HCT116 (cell line): ENCODE measurements around the gene ERFE. TPM values are rescaled to one million over a fixed set of nuclear protein-coding genes. Genes with fewer than 3 reads are reported as not detected.

Experiments used
- ATAC-seq: fragments of 200-7000 bp; cut with Tn5 transposase; 2 replicates; pipeline ENCODE4 v1.9.1; 2020; ENCODE audit warnings: mild to moderate bottlenecking, moderate library complexity
- BruUV-seq: library from RNA; stranded (reverse); fragments of 400-500 nt; replicated peaks from 2 replicates; lab custom pipeline; 2021; lab: Mats Ljungman, UMichigan
- CTCF ChIA-PET: fragments of 300-600 bp; sonication (Branson Sonifier 250); formaldehyde crosslinking; loops from one replicate; lab custom pipeline; 2021; ENCODE audit warnings: antibody characterized with exemption; lab: Charles Lee
- POLR2A ChIA-PET: fragments of 300-600, 350-600 bp; sonication (Branson Sonifier 250); formaldehyde crosslinking; loops from one replicate; lab custom pipeline; 2021; ENCODE audit warnings: antibody characterized with exemption; lab: Charles Lee
- RAD21 ChIA-PET, 2 experiments: fragments of 300-600 bp; sonication (Branson Sonifier 250); formaldehyde crosslinking; loops; one replicate each; lab custom pipeline; 2023; ENCODE audit warnings: low total read pairs in 2 of 2; ENCODE audit not compliant: uncharacterized antibody in 2 of 2, unreplicated experiment in 2 of 2, low non-redundant PET in 1 of 2; lab: Charles Lee
- DNase-seq: peaks from one replicate; pipeline ENCODE4 v3.0.0-alpha.2; 2010; ENCODE audit warnings: low read depth, low spot score
- H2AFZ ChIP-seq: fragments of 200-600 bp; shearing (Covaris generic), sonication (generic); 2 replicates; pipeline ENCODE4 v1.6.1; 2017; ENCODE audit warnings: low read depth, mixed run types, mixed read lengths, antibody characterized with exemption, low read length; ENCODE audit not compliant: poor library complexity, severe bottlenecking
- H3K27ac ChIP-seq: 2 replicates; pipeline ENCODE4 v1.5.1; 2012; ENCODE audit warnings: low read depth, low read length
- H3K27me3 ChIP-seq: fragments of 200-600 bp; sonication (generic); 2 replicates; pipeline ENCODE4 v1.6.1; 2016; ENCODE audit warnings: mixed run types, low read length, mixed read lengths; ENCODE audit not compliant: insufficient read depth
- H3K36me3 ChIP-seq, 2 experiments: fragments of 200-500 bp in 1 of 2; fragments of 200-600 bp in 1 of 2; sonication (Bioruptor generic) in 1 of 2; sonication (generic) in 1 of 2; 2 replicates each; pipeline versions ENCODE4 v1.5.1 to v1.6.1; 2014 to 2016; ENCODE audit warnings: low read length in 2 of 2, inconsistent platforms in 1 of 2, mixed read lengths in 1 of 2, mixed run types in 1 of 2; ENCODE audit not compliant: insufficient read depth in 2 of 2, control insufficient read depth in 1 of 2
- H3K4me1 ChIP-seq, 2 experiments: fragments of 200-600 bp in 1 of 2; sonication (generic) in 1 of 2; 2 replicates each; pipeline versions ENCODE4 v1.5.1 to v1.6.1; 2012 to 2017; ENCODE audit warnings: low read length in 2 of 2, inconsistent platforms in 1 of 2, mild to moderate bottlenecking in 1 of 2, mixed read lengths in 1 of 2, mixed run types in 1 of 2, moderate library complexity in 1 of 2; ENCODE audit not compliant: insufficient read depth in 2 of 2, control insufficient read depth in 1 of 2
- H3K4me2 ChIP-seq: fragments of 200-600 bp; sonication (generic); 2 replicates; pipeline ENCODE4 v1.6.1; 2017; ENCODE audit warnings: mixed run types, low read length, mixed read lengths
- H3K4me3 ChIP-seq, 2 experiments: fragments of 200-600 bp in 1 of 2; sonication (generic) in 1 of 2; replicated peaks in 1 of 2; 2 replicates each; pipeline ENCODE4 v1.5.1; 2011 to 2016; ENCODE audit warnings: low read length in 2 of 2, control low read depth in 1 of 2, low read depth in 1 of 2, mild to moderate bottlenecking in 1 of 2, mixed read lengths in 1 of 2, mixed run types in 1 of 2
- H3K79me2 ChIP-seq: fragments of 200-600 bp; sonication (generic); 2 replicates; pipeline ENCODE4 v1.6.1; 2017; ENCODE audit warnings: mild to moderate bottlenecking, mixed run types, low read length, moderate library complexity, mixed read lengths; ENCODE audit not compliant: insufficient read depth
- H3K9ac ChIP-seq: fragments of 200-600 bp; sonication (generic); 2 replicates; pipeline ENCODE4 v1.6.1; 2016; ENCODE audit warnings: low read length, mixed read lengths
- H3K9me2 ChIP-seq: fragments of 200-600 bp; sonication (generic), shearing (Covaris generic); 2 replicates; pipeline ENCODE4 v1.6.1; 2017; ENCODE audit warnings: mixed run types, mild to moderate bottlenecking, moderate library complexity; ENCODE audit not compliant: insufficient read depth
- H3K9me3 ChIP-seq, 2 experiments: fragments of 200-500 bp in 1 of 2; fragments of 200-600 bp in 1 of 2; sonication (Bioruptor generic) in 1 of 2; sonication (generic) in 1 of 2; 2 replicates each; pipeline ENCODE4 v1.6.1; 2014 to 2017; ENCODE audit warnings: low read length in 2 of 2, mixed read lengths in 2 of 2, inconsistent platforms in 1 of 2, low read depth in 1 of 2, mild to moderate bottlenecking in 1 of 2, mixed run types in 1 of 2, moderate library complexity in 1 of 2; ENCODE audit not compliant: control insufficient read depth in 1 of 2, insufficient read depth in 1 of 2
- H4K20me1 ChIP-seq: fragments of 200-600 bp; sonication (generic), shearing (Covaris generic); 2 replicates; pipeline ENCODE4 v1.6.1; 2017; ENCODE audit warnings: mixed run types, mild to moderate bottlenecking, moderate library complexity; ENCODE audit not compliant: insufficient read depth
- CBX3 ChIP-seq: IDR thresholded peaks from 2 replicates; pipeline ENCODE4 v1.6.1; 2012; ENCODE audit warnings: low read depth
- CEBPB ChIP-seq: IDR thresholded peaks from 2 replicates; pipeline ENCODE4 v1.6.1; 2012; ENCODE audit warnings: low read depth
- ELF1 ChIP-seq: IDR thresholded peaks from 2 replicates; pipeline ENCODE4 v1.6.1; 2012; ENCODE audit warnings: low read depth, borderline replicate concordance
- EZH2phosphoT487 ChIP-seq: fragments of 200-600 bp; IDR thresholded peaks from 2 replicates; pipeline ENCODE4 v1.6.1; 2018; ENCODE audit warnings: antibody characterized with exemption, borderline replicate concordance
- JUND ChIP-seq: IDR thresholded peaks from 2 replicates; pipeline ENCODE4 v1.6.1; 2012
- POLR2A ChIP-seq: IDR thresholded peaks from 2 replicates; pipeline ENCODE4 v1.7.0; 2011; ENCODE audit warnings: borderline replicate concordance; ENCODE audit not compliant: insufficient read depth, insufficient read length; ENCODE audit errors: extremely low read depth
- RAD21 ChIP-seq: IDR thresholded peaks from 2 replicates; pipeline ENCODE4 v1.6.1; 2012; ENCODE audit warnings: low read depth, mild to moderate bottlenecking
- SP1 ChIP-seq: IDR thresholded peaks from 2 replicates; pipeline ENCODE4 v1.6.1; 2012; ENCODE audit warnings: low read depth
- SRF ChIP-seq: IDR thresholded peaks from 2 replicates; pipeline ENCODE4 v1.6.1; 2012; ENCODE audit warnings: low read depth
- TCF7L2 ChIP-seq: IDR thresholded peaks from 2 replicates; pipeline ENCODE4 v1.7.0; 2011; ENCODE audit warnings: borderline replicate concordance, inconsistent platforms; ENCODE audit not compliant: insufficient read depth, insufficient read length; ENCODE audit errors: extremely low read depth
- ZBTB33 ChIP-seq: IDR thresholded peaks from 2 replicates; pipeline ENCODE4 v1.6.1; 2011; ENCODE audit warnings: mild to moderate bottlenecking, low read length, moderate library complexity; ENCODE audit not compliant: insufficient replicate concordance; ENCODE audit errors: extremely low read depth
- ZFX ChIP-seq: fragments of 450-650 bp; IDR thresholded peaks from 2 replicates; pipeline ENCODE4 v1.6.1; 2017
- ZNF274 ChIP-seq: fragments of 200-500 bp; sonication (Bioruptor generic); IDR thresholded peaks from 2 replicates; pipeline ENCODE4 v1.6.1; 2014; ENCODE audit warnings: mild to moderate bottlenecking, low read depth, low read length, inconsistent platforms
- intact Hi-C: fragments of 100-400 bp; cut with micrococcal nuclease; formaldehyde crosslinking; loops from 2 replicates; pipeline ENCODE4 v1.10.0; 2022
- total RNA-seq: library from RNA; stranded (reverse); gene quantifications from one replicate; pipeline ENCODE4 v1.2.1, GENCODE V29; 2021; ENCODE audit not compliant: unreplicated experiment
- TF ChIP-seq, protein P1 (sequence below), 3 experiments: fragments of 200-600 bp in 1 of 3; sonication (generic) in 1 of 3; IDR thresholded peaks in 2 of 3; conservative IDR thresholded peaks in 1 of 3; 2 replicates each; pipeline ENCODE4 v1.5.1; 2012 to 2017; ENCODE audit warnings: low read depth in 2 of 3, low read length in 2 of 3, antibody characterized with exemption in 1 of 3, borderline replicate concordance in 1 of 3, control low read depth in 1 of 3, mild to moderate bottlenecking in 1 of 3, mixed read lengths in 1 of 3, mixed run types in 1 of 3, moderate library complexity in 1 of 3; ENCODE audit not compliant: insufficient read depth in 1 of 3
- TF ChIP-seq, protein P2 (sequence below): IDR thresholded peaks from 2 replicates; pipeline ENCODE4 v1.6.1; 2012

Gene ERFE
- total RNA-seq, 1 experiment from 2014 or later = 17.3 TPM

GRCh38 chr2:238176613-238177012 lies 17.8 kb downstream of the ERFE start:
- RAD21 ChIA-PET = no interaction called here
- Histone ChIP-seq H3K27ac (no peak overlapping the region), H4K20me1 (0 out of 2 replicates have a peak, but pooled peaks cover 9% of the 10 kb centered on the region), H3K9me2 (no peaks in the 10 kb centered on the region), H3K79me2 (no peaks in the 10 kb centered on the region), H3K9ac (no peak overlapping the region), H3K4me1 (no peaks in the 10 kb centered on the region), H3K9me3 (no peaks in the 10 kb centered on the region), H3K4me2 (no peak overlapping the region), H2AFZ (no peak overlapping the region), H3K27me3 (no peaks in the 10 kb centered on the region), H3K36me3 (peaks cover 31 to 66% of the 10 kb centered on the region in 2 experiments), H3K4me3 (no peak overlapping the region)
- POLR2A ChIA-PET = no interaction called here
- intact Hi-C loops = no loop called here
- no peak for DNase-seq
- BruUV-seq = no TSS peak
- CTCF ChIA-PET = no interaction called here
- ATAC-seq = no peak
- no peak for TF ChIP-seq JUND
- no peak for TF ChIP-seq POLR2A
- TF ChIP-seq SRF = no peak
- TF ChIP-seq, protein P1, sequence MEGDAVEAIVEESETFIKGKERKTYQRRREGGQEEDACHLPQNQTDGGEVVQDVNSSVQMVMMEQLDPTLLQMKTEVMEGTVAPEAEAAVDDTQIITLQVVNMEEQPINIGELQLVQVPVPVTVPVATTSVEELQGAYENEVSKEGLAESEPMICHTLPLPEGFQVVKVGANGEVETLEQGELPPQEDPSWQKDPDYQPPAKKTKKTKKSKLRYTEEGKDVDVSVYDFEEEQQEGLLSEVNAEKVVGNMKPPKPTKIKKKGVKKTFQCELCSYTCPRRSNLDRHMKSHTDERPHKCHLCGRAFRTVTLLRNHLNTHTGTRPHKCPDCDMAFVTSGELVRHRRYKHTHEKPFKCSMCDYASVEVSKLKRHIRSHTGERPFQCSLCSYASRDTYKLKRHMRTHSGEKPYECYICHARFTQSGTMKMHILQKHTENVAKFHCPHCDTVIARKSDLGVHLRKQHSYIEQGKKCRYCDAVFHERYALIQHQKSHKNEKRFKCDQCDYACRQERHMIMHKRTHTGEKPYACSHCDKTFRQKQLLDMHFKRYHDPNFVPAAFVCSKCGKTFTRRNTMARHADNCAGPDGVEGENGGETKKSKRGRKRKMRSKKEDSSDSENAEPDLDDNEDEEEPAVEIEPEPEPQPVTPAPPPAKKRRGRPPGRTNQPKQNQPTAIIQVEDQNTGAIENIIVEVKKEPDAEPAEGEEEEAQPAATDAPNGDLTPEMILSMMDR (IDR thresholded peaks at IDR 0.05 in 2 of 3, conservative IDR thresholded peaks at IDR 0.05 in 1 of 3; ENCODE audit: borderline replicate concordance in 1 of 3, insufficient read depth in 1 of 3, low read depth in 2 of 3, low read length in 2 of 3) = no peak
- no peak for TF ChIP-seq CEBPB
- TF ChIP-seq ZBTB33 = no peak
- no peak for TF ChIP-seq RAD21
- TF ChIP-seq ZNF274 = no peak
- TF ChIP-seq CBX3 = no peak
- TF ChIP-seq TCF7L2 = no peak
- no peak for TF ChIP-seq ELF1
- TF ChIP-seq SP1 = no peak
- no peak for TF ChIP-seq ZFX
- TF ChIP-seq, protein P2, sequence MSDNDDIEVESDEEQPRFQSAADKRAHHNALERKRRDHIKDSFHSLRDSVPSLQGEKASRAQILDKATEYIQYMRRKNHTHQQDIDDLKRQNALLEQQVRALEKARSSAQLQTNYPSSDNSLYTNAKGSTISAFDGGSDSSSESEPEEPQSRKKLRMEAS = no peak
- TF ChIP-seq EZH2phosphoT487 = no peak
